GM12878 (cell line): ENCODE measurements around the gene DGKB. TPM values are rescaled to one million over a fixed set of nuclear protein-coding genes. Genes with fewer than 3 reads are reported as not detected.
A peak's percentile ranks its signal among the peaks of the same experiment; 100 is the strongest.

ENCODE experiments used
- ATAC-seq: fragments of 200-7000 bp; cut with Tn5 transposase; 3 replicates; pipeline ENCODE4 v1.9.1; 2020; ENCODE audit warnings: mild to moderate bottlenecking, moderate library complexity
- BruUV-seq: library from RNA; stranded (reverse); fragments of 400-500 nt; replicated peaks from 2 replicates; lab custom pipeline; 2021; lab: Mats Ljungman, UMichigan
- CTCF ChIA-PET: fragments of 300-600 bp; sonication (Branson Sonifier 250); formaldehyde crosslinking; extraction: SDS; loops from one replicate; lab custom pipeline; 2021; ENCODE audit warnings: inconsistent platforms; lab: Yijun Ruan, JAX
- POLR2A ChIA-PET: fragments of 350-600 bp; formaldehyde crosslinking; extraction: SDS; loops from one replicate; lab custom pipeline; 2021; ENCODE audit warnings: inconsistent platforms; lab: Charles Lee
- RAD21 ChIA-PET: fragments of 300-600 bp; sonication (Branson Sonifier 250); formaldehyde crosslinking; loops from one replicate; lab custom pipeline; 2023; ENCODE audit warnings: antibody characterized with exemption; ENCODE audit not compliant: unreplicated experiment; lab: Charles Lee
- SMC1A ChIA-PET: fragments of 300-600 bp; sonication (Branson Sonifier 250); formaldehyde crosslinking; loops from one replicate; lab custom pipeline; 2023; ENCODE audit not compliant: unreplicated experiment, uncharacterized antibody; lab: Charles Lee
- DNase-seq: peaks from one replicate; pipeline ENCODE4 v3.0.0-alpha.2; 2011; ENCODE audit warnings: low read depth, low spot score
- FAIRE-seq: peaks from 3 replicates; lab custom pipeline; 2011; peaks lifted over from hg19 to GRCh38; lab: Jason Lieb, UNC
- H2AFZ ChIP-seq: 2 replicates; pipeline ENCODE4 v1.6.0; 2011; ENCODE audit warnings: low read depth, low read length, control low read depth; ENCODE audit not compliant: control insufficient read depth
- H3K27ac ChIP-seq: 2 replicates; pipeline ENCODE4 v1.5.1; 2011; ENCODE audit warnings: control low read depth; ENCODE audit not compliant: control insufficient read depth, insufficient read depth
- H3K27me3 ChIP-seq, 2 experiments: replicated peaks in 1 of 2; 2 replicates each; pipeline versions ENCODE4 v1.6.0 to v1.6.1; 2011; ENCODE audit warnings: low read length in 1 of 2; ENCODE audit not compliant: control insufficient read depth in 2 of 2, insufficient read depth in 2 of 2
- H3K36me3 ChIP-seq, 2 experiments: 2 replicates each; pipeline ENCODE4 v1.5.1; 2011; ENCODE audit warnings: low read length in 1 of 2; ENCODE audit not compliant: control insufficient read depth in 2 of 2, insufficient read depth in 2 of 2
- H3K4me1 ChIP-seq: 2 replicates; pipeline ENCODE4 v1.6.1; 2011; ENCODE audit warnings: mild to moderate bottlenecking, low read length, moderate library complexity, mixed read lengths; ENCODE audit not compliant: control insufficient read depth, insufficient read depth
- H3K4me2 ChIP-seq: 2 replicates; pipeline ENCODE4 v1.6.0; 2011; ENCODE audit warnings: control low read depth; ENCODE audit not compliant: control insufficient read depth, insufficient read depth
- H3K4me3 ChIP-seq: fragments of 200-600 bp; sonication (generic); 2 replicates; pipeline ENCODE4 v1.5.1; 2016
- H3K79me2 ChIP-seq: 2 replicates; pipeline ENCODE4 v1.6.0; 2011; ENCODE audit warnings: low read length; ENCODE audit not compliant: control insufficient read depth, insufficient read depth
- H3K9ac ChIP-seq: 2 replicates; pipeline ENCODE4 v1.8.0; 2011; ENCODE audit warnings: low read length, control low read depth, mixed read lengths; ENCODE audit not compliant: control insufficient read depth, insufficient read depth
- H3K9me3 ChIP-seq: replicated peaks from 3 replicates; pipeline ENCODE4 v1.5.1; 2011; ENCODE audit warnings: mild to moderate bottlenecking, low read length; ENCODE audit not compliant: control insufficient read depth, insufficient read depth
- H4K20me1 ChIP-seq: 2 replicates; pipeline ENCODE4 v1.6.0; 2011; ENCODE audit not compliant: control insufficient read depth, insufficient read depth
- CHD4 ChIP-seq: fragments of 200-600 bp; sonication (generic); IDR thresholded peaks from 2 replicates; pipeline ENCODE4 v1.6.1; 2016; ENCODE audit warnings: mild to moderate bottlenecking
- ESRRA ChIP-seq: IDR thresholded peaks from 2 replicates; pipeline ENCODE4 v1.6.1; 2012; ENCODE audit warnings: mild to moderate bottlenecking, low read length, improper control_type of control experiment
- HDAC6 ChIP-seq: fragments of 200-600 bp; sonication (generic); IDR thresholded peaks from one replicate; pipeline ENCODE4 v1.8.0; 2017; ENCODE audit warnings: antibody characterized with exemption; ENCODE audit not compliant: unreplicated experiment
- IKZF2 ChIP-seq, 2 experiments: fragments of 450-650 bp; IDR thresholded peaks; 2 replicates each; pipeline ENCODE4 v1.6.1; 2017; ENCODE audit warnings: mild to moderate bottlenecking in 2 of 2, moderate library complexity in 2 of 2
- JUNB ChIP-seq: IDR thresholded peaks from 2 replicates; pipeline ENCODE4 v1.6.1; 2016; ENCODE audit warnings: antibody characterized with exemption, mild to moderate bottlenecking
- NFYB ChIP-seq: IDR thresholded peaks from 2 replicates; pipeline ENCODE4 v1.6.1; 2011; ENCODE audit warnings: low read depth, mild to moderate bottlenecking, low read length, improper control_type of control experiment, moderate library complexity; ENCODE audit not compliant: insufficient read depth
- NR2C2 ChIP-seq: IDR thresholded peaks from 2 replicates; pipeline ENCODE4 v1.6.1; 2011; ENCODE audit warnings: borderline replicate concordance, low read depth; ENCODE audit not compliant: control insufficient read depth, insufficient read length
- PAX8 ChIP-seq: fragments of 450-650 bp; IDR thresholded peaks from 2 replicates; pipeline ENCODE4 v1.6.1; 2017; ENCODE audit warnings: mild to moderate bottlenecking, moderate library complexity
- RAD51 ChIP-seq: fragments of 450-650 bp; IDR thresholded peaks from 2 replicates; pipeline ENCODE4 v1.6.1; 2016; ENCODE audit warnings: moderate library complexity, mild to moderate bottlenecking, inconsistent platforms
- RUNX3 ChIP-seq: IDR thresholded peaks from 2 replicates; pipeline ENCODE4 v1.6.1; 2012; ENCODE audit warnings: low read length, inconsistent platforms
- SREBF1 ChIP-seq: IDR thresholded peaks from 2 replicates; pipeline ENCODE4 v1.6.1; 2012; ENCODE audit warnings: mild to moderate bottlenecking, low read length
- SUPT20H ChIP-seq: IDR thresholded peaks from 2 replicates; pipeline ENCODE4 v1.6.1; 2011; ENCODE audit warnings: low read depth, mild to moderate bottlenecking, low read length, moderate library complexity, borderline replicate concordance; ENCODE audit not compliant: control insufficient read depth
- TARDBP ChIP-seq: IDR thresholded peaks from 2 replicates; pipeline ENCODE4 v1.6.1; 2016; ENCODE audit warnings: borderline replicate concordance
- ZBED1 ChIP-seq: IDR thresholded peaks from 2 replicates; pipeline ENCODE4 v1.6.1; 2016; ENCODE audit warnings: borderline replicate concordance
- ZNF274 ChIP-seq: IDR thresholded peaks from one replicate; pipeline ENCODE4 v1.8.0; 2011; ENCODE audit not compliant: insufficient read length, insufficient read depth
- ZNF622 ChIP-seq: fragments of 450-650 bp; IDR thresholded peaks from 2 replicates; pipeline ENCODE4 v1.6.1; 2017; ENCODE audit warnings: mild to moderate bottlenecking, inconsistent platforms
- WGBS: methylation state at CpG from one replicate; pipeline ENCODE4 v1.1.6; 2016; ENCODE audit warnings: low lambda C conversion rate; ENCODE audit not compliant: insufficient replicate concordance, insufficient coverage; ENCODE audit errors: missing lambda C conversion rate; 5-methylcytosine and 5-hydroxymethylcytosine counted together
- in situ Hi-C: fragments of 300-500 bp; cut with MboI; formaldehyde crosslinking; loops from 9 replicates; pipeline ENCODE4 v1.14.3; 2018; ENCODE audit warnings: mixed read lengths
- intact Hi-C: fragments of 100-400 bp; cut with micrococcal nuclease; formaldehyde crosslinking; loops from one replicate; pipeline ENCODE4 v1.14.2; 2022; ENCODE audit not compliant: unreplicated experiment
- polyA plus RNA-seq, 11 experiments: library from polyadenylated mRNA; depleted of rRNA in 4 of 11; unstranded in 6 of 11; stranded (reverse) in 5 of 11; fragments of >200 nt; fragmentation: Nextera tagmentation in 4 of 11; fragmentation: Illumina TruSeq in 1 of 11; extraction: Ambion mirVana in 4 of 11; extraction: Trizol in 1 of 11; gene quantifications; 1 replicate in 1 of 11; 2 replicates in 10 of 11; pipeline versions ENCODE4 v1.2.1 to v1.2.3, GENCODE V29; 2011 to 2016; ENCODE audit warnings: inconsistent platforms in 2 of 11, missing spikeins in 2 of 11, low read depth in 1 of 11
- total RNA-seq, 4 experiments: library from RNA; depleted of rRNA in 3 of 4; stranded (reverse); fragments of >200 nt in 3 of 4; fragmentation: Illumina TruSeq in 1 of 4; extraction: Trizol in 1 of 4; gene quantifications; 2 replicates each; pipeline versions ENCODE4 v1.2.1 to v1.2.3, GENCODE V29; 2013 to 2021
- TF ChIP-seq, protein P1 (sequence below): fragments of 450-650 bp; IDR thresholded peaks from 2 replicates; pipeline ENCODE4 v1.6.1; 2018; ENCODE audit warnings: mild to moderate bottlenecking, low read depth, moderate library complexity; ENCODE audit not compliant: partially characterized antibody

DGKB gene
- total and polyA plus RNA-seq, 10 of the 15 experiments (the other 5 are each of a cell fraction or from before 2014, with no cell fraction given) = 0.02 to 0.10 (median 0.04) TPM; not detected in 6

GRCh38 chr7:14521183-14521582 lies 381.4 kb downstream of the DGKB start:
- intact Hi-C loops = no loop called here
- BruUV-seq = no TSS peak
- POLR2A ChIA-PET = no interaction called here
- H3K27ac ChIP-seq = no peak overlapping the region
- RAD21 ChIA-PET = no interaction called here
- DNase-seq (no peak), ATAC-seq (peak; percentile 56), FAIRE-seq (no peak)
- no peaks in the 10 kb centered on the region for H4K20me1 ChIP-seq
- H3K9ac ChIP-seq = no peak overlapping the region
- in situ Hi-C loops = no loop called here
- no peaks in the 10 kb centered on the region for H3K9me3 ChIP-seq
- TF ChIP-seq NFYB (no peak), JUNB (no peak), RUNX3 (no peak), CHD4 (no peak), SREBF1 (no peak)
- no peaks in the 10 kb centered on the region for H3K27me3 ChIP-seq
- H3K36me3 ChIP-seq = no peaks in the 10 kb centered on the region
- no peak overlapping the region for H3K4me3 ChIP-seq
- H3K4me1 ChIP-seq = no peaks in the 10 kb centered on the region
- H3K4me2 ChIP-seq = no peak overlapping the region
- SMC1A ChIA-PET = no interaction called here
- CTCF ChIA-PET = no interaction called here
- H3K79me2 ChIP-seq = no peaks in the 10 kb centered on the region
- H2AFZ ChIP-seq = no peak overlapping the region
- 48% methylated on average over 3 of the region's 3 CpGs for WGBS

DNA sequence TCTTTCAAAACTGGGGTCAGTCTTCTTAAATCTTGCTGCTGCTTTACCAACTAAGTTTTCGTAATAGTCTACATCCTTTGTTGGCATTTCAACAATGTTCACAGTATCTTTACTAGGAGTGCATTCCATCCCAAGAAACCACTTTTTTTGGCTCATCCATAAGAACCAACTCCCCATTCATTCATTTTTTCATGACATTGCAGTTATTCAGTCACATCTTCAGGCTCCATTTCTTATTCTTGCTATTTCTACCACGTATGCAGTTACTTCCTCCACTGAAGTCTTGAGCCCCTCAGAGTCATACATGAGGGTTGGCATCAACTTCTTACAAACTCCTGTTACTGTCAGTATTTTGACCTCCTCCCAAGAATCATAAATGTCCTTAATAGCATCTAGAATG lies 392.3 kb downstream of the DGKB start:
- POLR2A ChIA-PET = no interaction called here
- Histone ChIP-seq H3K27me3 (no peaks in the 10 kb centered on the region), H3K27ac (no peak overlapping the region), H2AFZ (no peak overlapping the region), H3K9me3 (no peaks in the 10 kb centered on the region), H3K4me1 (no peaks in the 10 kb centered on the region), H3K79me2 (no peaks in the 10 kb centered on the region), H3K4me2 (no peak overlapping the region), H3K9ac (no peak overlapping the region), H4K20me1 (no peaks in the 10 kb centered on the region), H3K36me3 (no peaks in the 10 kb centered on the region), H3K4me3 (no peak overlapping the region)
- CTCF ChIA-PET = no interaction called here
- ATAC-seq = no peak
- no TSS peak for BruUV-seq
- in situ Hi-C loops = no loop called here
- intact Hi-C loops = no loop called here
- SMC1A ChIA-PET = no interaction called here
- FAIRE-seq = no peak
- 19% methylated on average over 2 of the region's 2 CpGs for WGBS
- RAD21 ChIA-PET = no interaction called here
- DNase-seq = no peak
- TF ChIP-seq RAD51 (no peak), HDAC6 (no peak), PAX8 (no peak), IKZF2 (IDR thresholded peaks at IDR 0.05) (no peak), ZNF622 (no peak), ZBED1 (no peak), NR2C2 (no peak), JUNB (no peak), ESRRA (no peak), TARDBP (no peak), ZNF274 (no peak), SUPT20H (no peak)
- TF ChIP-seq, protein P1, sequence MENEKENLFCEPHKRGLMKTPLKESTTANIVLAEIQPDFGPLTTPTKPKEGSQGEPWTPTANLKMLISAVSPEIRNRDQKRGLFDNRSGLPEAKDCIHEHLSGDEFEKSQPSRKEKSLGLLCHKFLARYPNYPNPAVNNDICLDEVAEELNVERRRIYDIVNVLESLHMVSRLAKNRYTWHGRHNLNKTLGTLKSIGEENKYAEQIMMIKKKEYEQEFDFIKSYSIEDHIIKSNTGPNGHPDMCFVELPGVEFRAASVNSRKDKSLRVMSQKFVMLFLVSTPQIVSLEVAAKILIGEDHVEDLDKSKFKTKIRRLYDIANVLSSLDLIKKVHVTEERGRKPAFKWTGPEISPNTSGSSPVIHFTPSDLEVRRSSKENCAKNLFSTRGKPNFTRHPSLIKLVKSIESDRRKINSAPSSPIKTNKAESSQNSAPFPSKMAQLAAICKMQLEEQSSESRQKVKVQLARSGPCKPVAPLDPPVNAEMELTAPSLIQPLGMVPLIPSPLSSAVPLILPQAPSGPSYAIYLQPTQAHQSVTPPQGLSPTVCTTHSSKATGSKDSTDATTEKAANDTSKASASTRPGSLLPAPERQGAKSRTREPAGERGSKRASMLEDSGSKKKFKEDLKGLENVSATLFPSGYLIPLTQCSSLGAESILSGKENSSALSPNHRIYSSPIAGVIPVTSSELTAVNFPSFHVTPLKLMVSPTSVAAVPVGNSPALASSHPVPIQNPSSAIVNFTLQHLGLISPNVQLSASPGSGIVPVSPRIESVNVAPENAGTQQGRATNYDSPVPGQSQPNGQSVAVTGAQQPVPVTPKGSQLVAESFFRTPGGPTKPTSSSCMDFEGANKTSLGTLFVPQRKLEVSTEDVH = no peak
